Esophagus squamous epithelium (tissue), 5 donors: ENCODE data around the gene SMOC1. TPM values are rescaled to one million over a fixed set of nuclear protein-coding genes. Genes with fewer than 3 reads are reported as not detected.

ENCODE experiments used
- DNase-seq: peaks from one replicate; lab custom pipeline; 2025; lab: John Stamatoyannopoulos, UW
- H3K27ac ChIP-seq, 4 donors: fragments of 200-600 bp; sonication (generic); one replicate each; pipeline ENCODE4 v1.5.1; 2016 to 2019; ENCODE audit warnings: mild to moderate bottlenecking in 1 of 4
- H3K27me3 ChIP-seq, 4 donors: fragments of 200-600 bp; sonication (generic); 1 replicate in 3 of 4; 2 replicates in 1 of 4; pipeline versions ENCODE4 v1.5.1 to v1.6.0; 2017 to 2021; ENCODE audit warnings: antibody characterized with exemption in 1 of 4
- H3K36me3 ChIP-seq, 3 donors: fragments of 200-600 bp; sonication (generic); one replicate each; pipeline ENCODE4 v1.5.1; 2016 to 2019
- H3K4me1 ChIP-seq, 3 donors: fragments of 200-600 bp; sonication (generic); one replicate each; pipeline ENCODE4 v1.5.1; 2017 to 2019
- H3K4me3 ChIP-seq, 4 donors: fragments of 200-600 bp; sonication (generic); 1 replicate in 3 of 4; 2 replicates in 1 of 4; pipeline ENCODE4 v1.5.1; 2016 to 2019; ENCODE audit warnings: mild to moderate bottlenecking in 2 of 4, moderate library complexity in 1 of 4
- H3K9me3 ChIP-seq, 3 donors: fragments of 200-600 bp; sonication (generic); one replicate each; pipeline ENCODE4 v1.5.1; 2016 to 2019
- CTCF ChIP-seq, 6 experiments: fragments of 450-650 bp in 4 of 6; fragments of 200-600 bp in 2 of 6; sonication (generic) in 2 of 6; IDR thresholded peaks; one replicate each; pipeline ENCODE4 v1.5.1; 2016 to 2019; ENCODE audit warnings: antibody characterized with exemption in 6 of 6, mild to moderate bottlenecking in 4 of 6, moderate library complexity in 4 of 6
- POLR2A ChIP-seq, 4 donors: fragments of 450-650 bp; IDR thresholded peaks; one replicate each; pipeline ENCODE4 v1.6.1; 2017; ENCODE audit warnings: antibody characterized with exemption in 4 of 4, mild to moderate bottlenecking in 4 of 4, moderate library complexity in 3 of 4
- WGBS, 2 donors: methylation state at CpG; one replicate each; pipeline ENCODE4 v1.1.5; 2018; 5-methylcytosine and 5-hydroxymethylcytosine counted together
- intact Hi-C: fragments of 100-400 bp; cut with DNase I; formaldehyde crosslinking; loops from one replicate; pipeline ENCODE4 v1.15.0; 2022
- total RNA-seq, 4 donors: library from RNA; depleted of rRNA; stranded (reverse); fragments of >200 nt; gene quantifications; one replicate each; pipeline ENCODE4 v1.1.0, GENCODE V29; 2016
- donor health status: DM: yes; HTN: yes; CAD: no.

Gene SMOC1
- total RNA-seq, 4 donors from 2014 or later, result 1.1 TPM; not detected in 3

DNA sequence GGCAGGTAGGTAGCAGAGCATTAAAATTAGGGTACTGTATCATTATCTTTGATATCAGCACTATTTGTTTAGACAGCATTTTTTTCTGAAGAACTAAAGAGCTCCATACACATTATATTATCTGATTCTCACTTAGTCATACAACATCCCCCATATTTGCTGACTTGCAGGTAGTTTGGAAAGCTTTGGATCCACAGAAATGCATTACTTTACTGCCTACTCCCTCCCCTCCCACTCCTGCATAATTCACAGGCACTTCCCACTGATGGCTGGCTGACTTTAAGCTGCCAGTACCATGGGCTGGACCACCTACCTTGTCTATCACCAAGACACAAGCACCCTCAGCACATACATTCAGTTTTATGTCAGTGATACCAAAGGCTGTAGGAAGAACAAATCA lies 199.1 kb downstream of the SMOC1 start:
- Histone ChIP-seq H3K27me3 (peaks cover 0 to 38% (median 0%) of the 10 kb centered on the region in 4 donors), H3K4me3 (no peak overlapping the region), H3K36me3 (no peaks in the 10 kb centered on the region), H3K9me3 (no peaks in the 10 kb centered on the region), H3K4me1 (no peaks in the 10 kb centered on the region), H3K27ac (no peak overlapping the region)
- intact Hi-C loops, result no loop called here
- no peak for TF ChIP-seq POLR2A (IDR thresholded peaks at IDR 0.05)
- no peak for TF ChIP-seq CTCF (IDR thresholded peaks at IDR 0.05)
- DNase-seq, result no peak

- no peaks in the 10 kb centered on the region for H3K4me1 ChIP-seq
- no peaks in the 10 kb centered on the region for H3K9me3 ChIP-seq
- H3K27me3 ChIP-seq, result peaks cover 0 to 38% (median 0%) of the 10 kb centered on the region in 4 donors
- H3K4me3 ChIP-seq, result no peak overlapping the region
- no peak for DNase-seq
- no peaks in the 10 kb centered on the region for H3K36me3 ChIP-seq
- intact Hi-C loops, result no loop called here
- H3K27ac ChIP-seq, result no peak overlapping the region
- TF ChIP-seq CTCF (IDR thresholded peaks at IDR 0.05) (no peak), POLR2A (IDR thresholded peaks at IDR 0.05) (no peak)
- 70 to 83% methylated on average over 6 of the region's 6 CpGs for WGBS, 2 donors
These were observed 200.9 kb downstream of the SMOC1 start for GRCh38 chr14:70080076-70080475.

Other genes with a start within 250 kb of the SMOC1 start
- gene SRSF5, start 112.3 kb upstream of the SMOC1 start, total RNA-seq, result 100 to 1,000 TPM in 3 of 4 donors, 10 to 100 TPM in 1; 94.3 to 382 (median 173) TPM
- gene SLC10A1, start 82.2 kb upstream of the SMOC1 start, total RNA-seq, result not detected